GM23338 (cell line): ENCODE results near the gene VPS39. TPM values are rescaled to one million over a fixed set of nuclear protein-coding genes. Genes with fewer than 3 reads are reported as not detected.

Source experiments
- ATAC-seq: fragments of 200-7000 bp; cut with Tn5 transposase; 3 replicates; pipeline ENCODE4 v1.9.1; 2020
- DNase-seq: peaks from one replicate; pipeline ENCODE4 v3.0.0-alpha.2; 2015; ENCODE audit warnings: low spot score
- H2AFZ ChIP-seq: fragments of 200-600 bp; sonication (generic); 2 replicates; pipeline ENCODE4 v1.8.0; 2016; ENCODE audit warnings: antibody characterized with exemption, mild to moderate bottlenecking, moderate library complexity
- H3F3A ChIP-seq: fragments of 200-600 bp; sonication (generic); replicated peaks from 2 replicates; pipeline ENCODE4 v1.8.0; 2017; ENCODE audit warnings: antibody characterized with exemption, mixed run types, low read depth
- H3K27ac ChIP-seq: fragments of 200-600 bp; sonication (generic); 2 replicates; pipeline ENCODE4 v1.6.1; 2016; ENCODE audit warnings: low read depth
- H3K27me3 ChIP-seq: fragments of 200-600 bp; sonication (generic); 2 replicates; pipeline ENCODE4 v1.8.0; 2016; ENCODE audit warnings: mild to moderate bottlenecking, mixed run types, moderate library complexity; ENCODE audit not compliant: insufficient read depth
- H3K36me3 ChIP-seq: fragments of 200-600 bp; sonication (generic); 2 replicates; pipeline ENCODE4 v1.8.0; 2016; ENCODE audit warnings: mild to moderate bottlenecking; ENCODE audit not compliant: insufficient read depth
- H3K4me1 ChIP-seq: fragments of 200-600 bp; sonication (generic); 2 replicates; pipeline ENCODE4 v1.8.0; 2016; ENCODE audit warnings: mild to moderate bottlenecking, moderate library complexity; ENCODE audit not compliant: insufficient read depth
- H3K4me2 ChIP-seq: fragments of 200-600 bp; sonication (generic); 2 replicates; pipeline ENCODE4 v1.7.1; 2017; ENCODE audit warnings: mixed run types
- H3K4me3 ChIP-seq: fragments of 200-600 bp; sonication (generic); 2 replicates; pipeline ENCODE4 v1.6.1; 2016; ENCODE audit warnings: mixed run types
- H3K79me2 ChIP-seq: fragments of 200-600 bp; sonication (generic); replicated peaks from 2 replicates; pipeline ENCODE4 v1.8.0; 2017; ENCODE audit warnings: mild to moderate bottlenecking; ENCODE audit not compliant: insufficient read depth
- H3K9me2 ChIP-seq: fragments of 200-600 bp; sonication (generic); 2 replicates; pipeline ENCODE4 v1.8.0; 2017; ENCODE audit not compliant: insufficient read depth
- H4K20me1 ChIP-seq: fragments of 200-600 bp; sonication (generic); replicated peaks from 2 replicates; pipeline ENCODE4 v1.8.0; 2017; ENCODE audit warnings: mild to moderate bottlenecking; ENCODE audit not compliant: insufficient read depth
- H3K27ac Mint-ChIP-seq: 2 replicates; pipeline ENCODE4 v1.8.0; 2020; ENCODE audit warnings: inconsistent platforms, mild to moderate bottlenecking, moderate library complexity, mixed read lengths
- H3K27me3 Mint-ChIP-seq: 3 replicates; pipeline ENCODE4 v1.8.0; 2022; ENCODE audit warnings: low read depth, mild to moderate bottlenecking, moderate library complexity, mixed read lengths, inconsistent platforms; ENCODE audit not compliant: insufficient read depth, poor library complexity
- H3K36me3 Mint-ChIP-seq: 3 replicates; pipeline ENCODE4 v1.8.0; 2021; ENCODE audit warnings: low read depth, mild to moderate bottlenecking, inconsistent platforms, moderate library complexity, mixed read lengths
- H3K4me1 Mint-ChIP-seq: 3 replicates; pipeline ENCODE4 v1.8.0; 2020; ENCODE audit warnings: mild to moderate bottlenecking, inconsistent platforms, mixed read lengths
- H3K4me3 Mint-ChIP-seq: 3 replicates; pipeline ENCODE4 v1.8.0; 2021; ENCODE audit warnings: moderate library complexity, mild to moderate bottlenecking, inconsistent platforms, mixed read lengths
- H3K9me3 Mint-ChIP-seq: 3 replicates; pipeline ENCODE4 v1.8.0; 2020; ENCODE audit warnings: moderate library complexity, mild to moderate bottlenecking, inconsistent platforms, mixed read lengths
- EZH2 ChIP-seq: fragments of 200-600 bp; sonication (generic); IDR thresholded peaks from one replicate; pipeline ENCODE4 v1.8.0; 2017; ENCODE audit warnings: antibody characterized with exemption, mild to moderate bottlenecking, low read depth; ENCODE audit not compliant: unreplicated experiment
- EZH2phosphoT487 ChIP-seq: fragments of 200-600 bp; sonication (generic); IDR thresholded peaks from one replicate; pipeline ENCODE4 v1.8.1; 2018; ENCODE audit warnings: antibody characterized with exemption; ENCODE audit not compliant: unreplicated experiment
- JUNB ChIP-seq: IDR thresholded peaks from one replicate; pipeline ENCODE4 v1.6.1; 2016; ENCODE audit warnings: antibody characterized with exemption; ENCODE audit not compliant: unreplicated experiment
- NANOG ChIP-seq: IDR thresholded peaks from 2 replicates; pipeline ENCODE4 v1.6.1; 2016; ENCODE audit warnings: antibody characterized with exemption, borderline replicate concordance
- STAT1 ChIP-seq: IDR thresholded peaks from one replicate; pipeline ENCODE4 v1.6.1; 2016; ENCODE audit warnings: antibody characterized with exemption; ENCODE audit not compliant: unreplicated experiment
- ZNF114 ChIP-seq: fragments of 250-450 bp; sonication (Bioruptor Pico); IDR thresholded peaks from 2 replicates; pipeline ENCODE4 v1.5.0; 2020; ENCODE audit warnings: mild to moderate bottlenecking, moderate library complexity
- polyA plus RNA-seq: library from polyadenylated mRNA; unstranded; fragments of >200 nt; fragmentation: Nextera tagmentation; extraction: Ambion mirVana; gene quantifications from 2 replicates; pipeline ENCODE4 v1.2.1, GENCODE V29; 2016
- total RNA-seq: library from RNA; depleted of rRNA; stranded (reverse); fragments of >200 nt; shearing (Covaris generic); gene quantifications from 2 replicates; pipeline ENCODE4 v1.2.3, GENCODE V29; 2014
- TF ChIP-seq, protein P1 (sequence below): IDR thresholded peaks from one replicate; pipeline ENCODE4 v1.6.1; 2018; ENCODE audit warnings: antibody characterized with exemption; ENCODE audit not compliant: unreplicated experiment
- TF ChIP-seq, protein P2 (sequence below): IDR thresholded peaks from 2 replicates; pipeline ENCODE4 v1.6.1; 2016; ENCODE audit warnings: antibody characterized with exemption
- TF ChIP-seq, protein P3 (sequence below), 2 experiments: fragments of 200-600 bp in 1 of 2; sonication (generic) in 1 of 2; conservative IDR thresholded peaks; 2 replicates each; pipeline versions ENCODE4 v1.5.1 to v1.6.1; 2016 to 2017; ENCODE audit warnings: antibody characterized with exemption in 2 of 2, low read depth in 2 of 2, mild to moderate bottlenecking in 2 of 2, moderate library complexity in 1 of 2

The VPS39 gene
- total and polyA plus RNA-seq, 2 experiments from 2014 or later = 14.9 to 45.1 TPM

DNA sequence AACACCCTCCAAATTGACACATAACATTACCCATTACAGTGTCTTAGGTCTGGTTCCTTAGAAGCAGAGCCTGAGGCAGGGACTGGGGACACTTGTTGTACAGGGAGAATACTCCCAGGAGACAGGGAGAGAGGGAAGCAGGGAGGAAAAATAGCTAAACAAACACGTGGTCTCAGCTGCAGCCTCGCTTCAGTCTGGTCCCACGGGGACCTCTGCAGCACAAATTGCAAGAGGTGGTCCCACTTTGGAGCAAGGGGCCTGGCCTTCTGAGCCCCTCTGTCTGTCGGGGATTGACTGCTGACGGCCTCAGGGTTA, 88.7 kb downstream of the VPS39 start:
- H3K4me3 ChIP-seq = no peak overlapping the region
- H3F3A ChIP-seq = no peaks in the 10 kb centered on the region
- H3K27me3 Mint-ChIP-seq = peaks cover 3% of the 10 kb centered on the region
- peaks cover 8% of the 10 kb centered on the region; the same call in 2 of the 3 replicates for H3K9me3 Mint-ChIP-seq
- H3K4me2 ChIP-seq = peak overlapping the region; percentile 41; the same call in 1 of the 2 replicates
- peak overlapping the region; percentile 98 for H2AFZ ChIP-seq
- H3K36me3 ChIP-seq = no peaks in the 10 kb centered on the region
- no peaks in the 10 kb centered on the region for H3K79me2 ChIP-seq
- H3K27ac ChIP-seq = no peak overlapping the region
- H3K9me2 ChIP-seq = no peaks in the 10 kb centered on the region
- ATAC-seq = peak; percentile 41
- TF ChIP-seq STAT1 (no peak), EZH2 (no peak), EZH2phosphoT487 (no peak), NANOG (no peak), ZNF114 (CRISPR knock-in tag) (no peak), JUNB (no peak)
- TF ChIP-seq, protein P1, sequence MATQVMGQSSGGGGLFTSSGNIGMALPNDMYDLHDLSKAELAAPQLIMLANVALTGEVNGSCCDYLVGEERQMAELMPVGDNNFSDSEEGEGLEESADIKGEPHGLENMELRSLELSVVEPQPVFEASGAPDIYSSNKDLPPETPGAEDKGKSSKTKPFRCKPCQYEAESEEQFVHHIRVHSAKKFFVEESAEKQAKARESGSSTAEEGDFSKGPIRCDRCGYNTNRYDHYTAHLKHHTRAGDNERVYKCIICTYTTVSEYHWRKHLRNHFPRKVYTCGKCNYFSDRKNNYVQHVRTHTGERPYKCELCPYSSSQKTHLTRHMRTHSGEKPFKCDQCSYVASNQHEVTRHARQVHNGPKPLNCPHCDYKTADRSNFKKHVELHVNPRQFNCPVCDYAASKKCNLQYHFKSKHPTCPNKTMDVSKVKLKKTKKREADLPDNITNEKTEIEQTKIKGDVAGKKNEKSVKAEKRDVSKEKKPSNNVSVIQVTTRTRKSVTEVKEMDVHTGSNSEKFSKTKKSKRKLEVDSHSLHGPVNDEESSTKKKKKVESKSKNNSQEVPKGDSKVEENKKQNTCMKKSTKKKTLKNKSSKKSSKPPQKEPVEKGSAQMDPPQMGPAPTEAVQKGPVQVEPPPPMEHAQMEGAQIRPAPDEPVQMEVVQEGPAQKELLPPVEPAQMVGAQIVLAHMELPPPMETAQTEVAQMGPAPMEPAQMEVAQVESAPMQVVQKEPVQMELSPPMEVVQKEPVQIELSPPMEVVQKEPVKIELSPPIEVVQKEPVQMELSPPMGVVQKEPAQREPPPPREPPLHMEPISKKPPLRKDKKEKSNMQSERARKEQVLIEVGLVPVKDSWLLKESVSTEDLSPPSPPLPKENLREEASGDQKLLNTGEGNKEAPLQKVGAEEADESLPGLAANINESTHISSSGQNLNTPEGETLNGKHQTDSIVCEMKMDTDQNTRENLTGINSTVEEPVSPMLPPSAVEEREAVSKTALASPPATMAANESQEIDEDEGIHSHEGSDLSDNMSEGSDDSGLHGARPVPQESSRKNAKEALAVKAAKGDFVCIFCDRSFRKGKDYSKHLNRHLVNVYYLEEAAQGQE = no peak
- TF ChIP-seq, protein P2, sequence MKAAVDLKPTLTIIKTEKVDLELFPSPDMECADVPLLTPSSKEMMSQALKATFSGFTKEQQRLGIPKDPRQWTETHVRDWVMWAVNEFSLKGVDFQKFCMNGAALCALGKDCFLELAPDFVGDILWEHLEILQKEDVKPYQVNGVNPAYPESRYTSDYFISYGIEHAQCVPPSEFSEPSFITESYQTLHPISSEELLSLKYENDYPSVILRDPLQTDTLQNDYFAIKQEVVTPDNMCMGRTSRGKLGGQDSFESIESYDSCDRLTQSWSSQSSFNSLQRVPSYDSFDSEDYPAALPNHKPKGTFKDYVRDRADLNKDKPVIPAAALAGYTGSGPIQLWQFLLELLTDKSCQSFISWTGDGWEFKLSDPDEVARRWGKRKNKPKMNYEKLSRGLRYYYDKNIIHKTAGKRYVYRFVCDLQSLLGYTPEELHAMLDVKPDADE = no peak
- TF ChIP-seq, protein P3, sequence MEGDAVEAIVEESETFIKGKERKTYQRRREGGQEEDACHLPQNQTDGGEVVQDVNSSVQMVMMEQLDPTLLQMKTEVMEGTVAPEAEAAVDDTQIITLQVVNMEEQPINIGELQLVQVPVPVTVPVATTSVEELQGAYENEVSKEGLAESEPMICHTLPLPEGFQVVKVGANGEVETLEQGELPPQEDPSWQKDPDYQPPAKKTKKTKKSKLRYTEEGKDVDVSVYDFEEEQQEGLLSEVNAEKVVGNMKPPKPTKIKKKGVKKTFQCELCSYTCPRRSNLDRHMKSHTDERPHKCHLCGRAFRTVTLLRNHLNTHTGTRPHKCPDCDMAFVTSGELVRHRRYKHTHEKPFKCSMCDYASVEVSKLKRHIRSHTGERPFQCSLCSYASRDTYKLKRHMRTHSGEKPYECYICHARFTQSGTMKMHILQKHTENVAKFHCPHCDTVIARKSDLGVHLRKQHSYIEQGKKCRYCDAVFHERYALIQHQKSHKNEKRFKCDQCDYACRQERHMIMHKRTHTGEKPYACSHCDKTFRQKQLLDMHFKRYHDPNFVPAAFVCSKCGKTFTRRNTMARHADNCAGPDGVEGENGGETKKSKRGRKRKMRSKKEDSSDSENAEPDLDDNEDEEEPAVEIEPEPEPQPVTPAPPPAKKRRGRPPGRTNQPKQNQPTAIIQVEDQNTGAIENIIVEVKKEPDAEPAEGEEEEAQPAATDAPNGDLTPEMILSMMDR (conservative IDR thresholded peaks at IDR 0.05; ENCODE audit: low read depth in 2 of 2) = no peak
- no peaks in the 10 kb centered on the region for H4K20me1 ChIP-seq
- H3K4me1 ChIP-seq = peaks cover 10% of the 10 kb centered on the region
- H3K27ac Mint-ChIP-seq = no peak overlapping the region
- no peaks in the 10 kb centered on the region; the same call in 2 of the 3 replicates for H3K36me3 Mint-ChIP-seq
- peak; percentile 11 for DNase-seq
- no peaks in the 10 kb centered on the region for H3K27me3 ChIP-seq
- H3K4me1 Mint-ChIP-seq = peaks cover 12% of the 10 kb centered on the region
- H3K4me3 Mint-ChIP-seq = no peak overlapping the region
